K562 (cell line): ENCODE measurements around the gene EFHD2. TPM values are rescaled to one million over a fixed set of nuclear protein-coding genes. Genes with fewer than 3 reads are reported as not detected.

Experiments used
- ATAC-seq: fragments of 200-7000 bp; cut with Tn5 transposase; 3 replicates; pipeline ENCODE4 v1.9.1; 2020; ENCODE audit warnings: moderate library complexity
- BruUV-seq: library from RNA; stranded (reverse); fragments of 400-500 nt; replicated peaks from 2 replicates; lab custom pipeline; 2021; lab: Mats Ljungman, UMichigan
- CTCF ChIA-PET: fragments of 300-600 bp; formaldehyde crosslinking; extraction: SDS; loops from one replicate; lab custom pipeline; 2021; ENCODE audit warnings: low intra/inter-chr PET ratio; lab: Yijun Ruan, JAX
- POLR2A ChIA-PET: fragments of 300-600, 350-650 bp; sonication (Branson Sonifier 250); formaldehyde crosslinking; extraction: SDS; loops from one replicate; lab custom pipeline; 2021; ENCODE audit warnings: antibody characterized with exemption, inconsistent platforms; lab: Yijun Ruan, JAX
- DNase-seq, 4 experiments: peaks; one replicate each; pipeline versions ENCODE4 v3.0.0 to v3.0.0-alpha.2; 2011 to 2018; ENCODE audit warnings: low spot score in 3 of 4, mixed read lengths in 3 of 4; ENCODE audit errors: extremely low read depth in 1 of 4
- FAIRE-seq: peaks from 2 replicates; lab custom pipeline; 2011; peaks lifted over from hg19 to GRCh38; lab: Jason Lieb, UNC
- H2AFZ ChIP-seq: 2 replicates; pipeline ENCODE4 v1.6.0; 2011; ENCODE audit warnings: low read depth, low read length, control low read depth, inconsistent platforms
- H3K27ac ChIP-seq: fragments of 200-600 bp; 3 replicates; pipeline ENCODE4 v1.8.0; 2011; ENCODE audit warnings: low read depth, mild to moderate bottlenecking, control low read depth, inconsistent platforms, low read length, moderate library complexity, mixed read lengths; ENCODE audit errors: extremely low read depth
- H3K27me3 ChIP-seq, 2 experiments: fragments of 300-600 bp in 1 of 2; 2 replicates in 1 of 2; 3 replicates in 1 of 2; pipeline versions ENCODE4 v1.6.0 to v1.8.0; 2011; ENCODE audit warnings: inconsistent platforms in 2 of 2, low read length in 2 of 2, mild to moderate bottlenecking in 1 of 2, mixed read lengths in 1 of 2, moderate library complexity in 1 of 2; ENCODE audit not compliant: control insufficient read depth in 2 of 2, insufficient read depth in 2 of 2
- H3K36me3 ChIP-seq: fragments of 300-600 bp; 3 replicates; pipeline ENCODE4 v1.8.0; 2011; ENCODE audit warnings: mild to moderate bottlenecking, low read length, inconsistent platforms; ENCODE audit not compliant: control insufficient read depth, insufficient read depth
- H3K4me1 ChIP-seq, 2 experiments: fragments of 200-600 bp in 1 of 2; replicated peaks in 1 of 2; 2 replicates in 1 of 2; 3 replicates in 1 of 2; pipeline versions ENCODE4 v1.5.1 to v1.8.0; 2011; ENCODE audit warnings: inconsistent platforms in 2 of 2, low read length in 2 of 2, mild to moderate bottlenecking in 1 of 2, mixed read lengths in 1 of 2, moderate library complexity in 1 of 2; ENCODE audit not compliant: control insufficient read depth in 2 of 2, insufficient read depth in 2 of 2
- H3K4me2 ChIP-seq: 2 replicates; pipeline ENCODE4 v1.6.1; 2011; ENCODE audit warnings: low read length, control low read depth, inconsistent platforms, mixed read lengths; ENCODE audit not compliant: insufficient read depth
- H3K4me3 ChIP-seq: fragments of 200-600 bp; sonication (generic), shearing (Covaris generic); 2 replicates; pipeline ENCODE4 v1.5.1; 2016; ENCODE audit warnings: control low read depth, inconsistent platforms
- H3K79me2 ChIP-seq: fragments of 200-600 bp; 3 replicates; pipeline ENCODE4 v1.8.0; 2011; ENCODE audit warnings: low read length, inconsistent platforms; ENCODE audit not compliant: control insufficient read depth, insufficient read depth
- H3K9ac ChIP-seq, 2 experiments: 2 replicates each; pipeline versions ENCODE4 v1.6.0 to v1.6.1; 2011; ENCODE audit warnings: low read depth in 2 of 2, low read length in 2 of 2, control low read depth in 1 of 2, inconsistent platforms in 1 of 2, mild to moderate bottlenecking in 1 of 2, mixed read lengths in 1 of 2; ENCODE audit not compliant: insufficient read depth in 1 of 2
- H3K9me1 ChIP-seq: one replicate; pipeline ENCODE4 v1.6.0; 2011; ENCODE audit warnings: inconsistent platforms, mild to moderate bottlenecking, low read length, moderate library complexity; ENCODE audit not compliant: control insufficient read depth, insufficient read depth
- H3K9me3 ChIP-seq: replicated peaks from 2 replicates; pipeline ENCODE4 v1.5.1; 2011; ENCODE audit warnings: low read depth, low read length, inconsistent platforms; ENCODE audit not compliant: control insufficient read depth, insufficient read depth
- H4K20me1 ChIP-seq: replicated peaks from 2 replicates; pipeline ENCODE4 v1.6.1; 2011; ENCODE audit warnings: low read length, inconsistent platforms, mixed read lengths; ENCODE audit not compliant: control insufficient read depth, insufficient read depth
- CBX5 ChIP-seq: IDR thresholded peaks from 2 replicates; pipeline ENCODE4 v1.6.1; 2014; ENCODE audit warnings: low read depth, borderline replicate concordance
- CC2D1A ChIP-seq: fragments of 450-650 bp; IDR thresholded peaks from 2 replicates; pipeline ENCODE4 v1.6.1; 2017; ENCODE audit warnings: mild to moderate bottlenecking
- EGR1 ChIP-seq: fragments of 450-650 bp; conservative IDR thresholded peaks from 2 replicates; pipeline ENCODE4 v1.6.1; 2017; ENCODE audit warnings: mild to moderate bottlenecking
- FOXJ3 ChIP-seq: sonication (generic); formaldehyde crosslinking; IDR thresholded peaks from 2 replicates; pipeline ENCODE4 v1.4.0; 2020; ENCODE audit warnings: mild to moderate bottlenecking, missing genetic modification reagents
- KLF1 ChIP-seq: fragments of 450-650 bp; IDR thresholded peaks from 2 replicates; pipeline ENCODE4 v1.6.1; 2016; ENCODE audit warnings: missing genetic modification characterization, missing compliant biosample characterization
- MAFG ChIP-seq: fragments of 450-650 bp; conservative IDR thresholded peaks from 2 replicates; pipeline ENCODE4 v1.6.1; 2016; ENCODE audit warnings: missing genetic modification characterization, missing compliant biosample characterization
- NFATC3 ChIP-seq: fragments of 450-650 bp; IDR thresholded peaks from 2 replicates; pipeline ENCODE4 v1.6.1; 2017; ENCODE audit warnings: mild to moderate bottlenecking
- SIN3B ChIP-seq: fragments of 450-650 bp; IDR thresholded peaks from 2 replicates; pipeline ENCODE4 v1.6.1; 2017; ENCODE audit warnings: low read depth, mild to moderate bottlenecking, moderate library complexity
- ZNF79 ChIP-seq: fragments of 250-450 bp; sonication (Bioruptor Pico); IDR thresholded peaks from 2 replicates; pipeline ENCODE4 v1.4.0; 2020; ENCODE audit warnings: low read depth, mild to moderate bottlenecking, moderate library complexity
- ZNF830 ChIP-seq: fragments of 250-450 bp; sonication (Bioruptor Pico); IDR thresholded peaks from 2 replicates; pipeline ENCODE4 v1.5.0; 2021; ENCODE audit warnings: mild to moderate bottlenecking
- WGBS: fragments of 100-300 bp; shearing (Covaris generic); methylation state at CpG from one replicate; pipeline ENCODE4 v1.1.6; 2016; ENCODE audit warnings: low coverage, mixed read lengths; ENCODE audit not compliant: insufficient coverage; ENCODE audit errors: missing lambda C conversion rate; 5-methylcytosine and 5-hydroxymethylcytosine counted together
- in situ Hi-C: fragments of 300-500 bp; cut with MboI; formaldehyde crosslinking; loops from 4 replicates; pipeline ENCODE4 v1.15.0; 2018; ENCODE audit warnings: inconsistent platforms, mixed read lengths
- intact Hi-C: fragments of 100-400 bp; cut with micrococcal nuclease; formaldehyde crosslinking; loops from 2 replicates; pipeline ENCODE4 v1.14.2; 2022
- polyA plus RNA-seq, 8 experiments: library from polyadenylated mRNA; depleted of rRNA in 4 of 8; stranded (reverse) in 5 of 8; unstranded in 3 of 8; fragments of >200 nt; fragmentation: Nextera tagmentation in 2 of 8; fragmentation: Illumina TruSeq in 1 of 8; extraction: Ambion mirVana in 2 of 8; extraction: Trizol in 1 of 8; gene quantifications; 2 replicates each; pipeline versions ENCODE4 v1.2.1 to v1.2.3, GENCODE V29; 2011 to 2014; ENCODE audit warnings: inconsistent platforms in 1 of 8, missing spikeins in 1 of 8
- total RNA-seq, 7 experiments: library from RNA; depleted of rRNA in 6 of 7; stranded (reverse); fragments of >200 nt in 6 of 7; fragmentation: Illumina TruSeq in 2 of 7; extraction: Trizol in 2 of 7; gene quantifications; 2 replicates each; pipeline versions ENCODE4 v1.2.1 to v1.2.3, GENCODE V29; 2011 to 2021; ENCODE audit warnings: low replicate concordance in 1 of 7
- TF ChIP-seq, protein P1 (sequence below): fragments of 250-450 bp; sonication (Bioruptor Pico); IDR thresholded peaks from 2 replicates; pipeline ENCODE4 v1.8.0; 2021; ENCODE audit warnings: moderate library complexity, mild to moderate bottlenecking, inconsistent platforms
- TF ChIP-seq, protein P2 (sequence below): sonication (generic); formaldehyde crosslinking; IDR thresholded peaks from 2 replicates; pipeline ENCODE4 v1.8.0; 2022; ENCODE audit warnings: missing genetic modification reagents, mild to moderate bottlenecking, moderate library complexity, borderline replicate concordance
- TF ChIP-seq, protein P3 (sequence below): fragments of 450-650 bp; IDR thresholded peaks from 2 replicates; pipeline ENCODE4 v1.7.0; 2016; ENCODE audit warnings: borderline replicate concordance

The EFHD2 gene
- total and polyA plus RNA-seq, 9 of the 15 experiments (the other 6 are each of a cell fraction or from before 2014, with no cell fraction given), result 1.7 to 73.5 (median 25.2) TPM

DNA sequence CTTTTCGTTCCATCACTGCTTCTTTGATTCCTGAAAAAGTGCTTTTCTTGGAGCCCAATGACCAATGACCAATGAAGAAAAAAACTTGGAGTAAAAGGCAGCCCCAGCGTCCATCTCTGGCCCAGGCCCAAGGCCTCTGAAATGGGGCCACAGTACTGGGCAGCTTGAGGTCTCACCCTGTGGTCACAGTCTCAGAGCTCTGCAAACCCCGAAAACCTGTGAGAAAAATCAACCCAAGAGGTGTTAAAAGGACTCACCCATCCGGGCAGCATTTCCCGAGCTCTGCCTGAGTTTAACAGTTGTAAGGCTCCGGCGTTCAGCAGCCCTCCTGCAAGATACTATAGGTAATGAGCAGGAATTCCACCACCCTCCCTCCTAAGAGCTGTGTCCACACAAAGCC lies 2.1 kb upstream of the EFHD2 start:
- no peak overlapping the region for H3K27ac ChIP-seq
- CTCF ChIA-PET, result interaction anchor here (0.6 kb wide), 1 partner anchor 116 kb away, joined by 3 read pairs; the partner anchor contains the start of gene CASP9
- peaks cover 21 to 33% of the 10 kb centered on the region in 2 experiments; a peak in 4 of 5 replicates for H3K4me1 ChIP-seq
- H3K27me3 ChIP-seq, result peaks cover 3 to 14% of the 10 kb centered on the region in 2 experiments; a peak in 4 of 5 replicates
- 16% methylated on average over 7 of the region's 7 CpGs for WGBS
- H3K79me2 ChIP-seq, result peaks cover 25% of the 10 kb centered on the region
- H3K9ac ChIP-seq, result no peak overlapping the region
- DNase-seq (no peak), ATAC-seq (no peak), FAIRE-seq (no peak)
- in situ Hi-C loops, result no loop called here
- POLR2A ChIA-PET, result no interaction called here
- intact Hi-C loops, result no loop called here
- no peaks in the 10 kb centered on the region for H3K9me3 ChIP-seq
- TF ChIP-seq SIN3B (no peak), ZNF79 (no peak), CBX5 (no peak)
- H3K4me3 ChIP-seq, result no peak overlapping the region
- H3K36me3 ChIP-seq, result peaks cover 1% of the 10 kb centered on the region; the same call in 1 of the 3 replicates
- H3K9me1 ChIP-seq, result no peaks in the 10 kb centered on the region
- no peak overlapping the region for H3K4me2 ChIP-seq
- H4K20me1 ChIP-seq, result peaks cover 9% of the 10 kb centered on the region
- no peak overlapping the region for H2AFZ ChIP-seq
- no TSS peak for BruUV-seq

DNA sequence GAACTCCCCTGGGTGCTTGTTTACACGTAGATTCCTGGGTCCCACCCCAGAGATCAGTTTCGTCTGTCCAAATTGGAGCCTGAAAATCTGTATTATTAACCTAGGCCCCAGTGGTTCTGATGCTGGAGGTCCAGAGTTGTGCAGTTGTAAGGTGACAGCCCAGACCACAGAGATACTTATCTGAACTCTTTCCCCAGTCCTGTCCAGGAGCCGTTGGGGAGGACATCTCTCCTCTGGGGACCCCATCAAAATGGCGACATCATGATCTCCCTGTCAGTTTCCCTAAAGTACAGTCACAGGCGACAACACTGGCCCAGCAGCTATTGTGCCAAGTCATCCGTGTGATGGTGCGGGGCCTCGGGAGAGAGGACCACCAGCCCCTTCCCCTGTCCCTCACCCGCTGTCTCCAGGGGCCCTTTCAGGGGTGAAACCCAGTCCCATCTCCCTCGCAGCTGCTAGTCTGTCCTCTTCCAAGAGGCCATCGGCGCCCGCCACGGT lies 749 bp upstream of the EFHD2 start:
- H3K9ac ChIP-seq, result peak overlapping the region; percentile 64 to 95; a peak in 3 of 4 replicates
- H3K27ac ChIP-seq, result no peak overlapping the region
- H3K9me1 ChIP-seq, result no peaks in the 10 kb centered on the region
- DNase-seq (no peak), FAIRE-seq (peak; percentile 54), ATAC-seq (no peak; the same call in 2 of the 3 replicates)
- ChIA-PET POLR2A (interaction anchor here (1.3 kb wide), 1 partner anchor 11 kb away, joined by 5 read pairs; no protein-coding TSS in a partner anchor), CTCF (no interaction called here)
- peak overlapping the region; percentile 84 for H2AFZ ChIP-seq
- H3K79me2 ChIP-seq, result peaks cover 29% of the 10 kb centered on the region
- in situ Hi-C loops (no loop called here), intact Hi-C loops (no loop called here)
- no peaks in the 10 kb centered on the region for H3K9me3 ChIP-seq
- peak overlapping the region; percentile 87 for H3K4me3 ChIP-seq
- peaks cover 13% of the 10 kb centered on the region; the same call in 1 of the 3 replicates for H3K36me3 ChIP-seq
- H4K20me1 ChIP-seq, result peaks cover 9% of the 10 kb centered on the region
- H3K27me3 ChIP-seq, result peaks cover 3 to 14% of the 10 kb centered on the region in 2 experiments; a peak in 4 of 5 replicates
- no TSS peak for BruUV-seq
- 11% methylated on average over 14 of the region's 14 CpGs for WGBS
- peak overlapping the region; percentile 82 for H3K4me2 ChIP-seq
- H3K4me1 ChIP-seq, result peaks cover 21 to 44% of the 10 kb centered on the region in 2 experiments; a peak in 4 of 5 replicates
- TF ChIP-seq NFATC3 (no peak), EGR1 (no peak), KLF1 (no peak), MAFG (tag) (peak; percentile 52; the same call in 1 of the 2 replicates), FOXJ3 (CRISPR knock-in tag) (no peak), CC2D1A (no peak), ZNF830 (CRISPR knock-in tag) (no peak)
- TF ChIP-seq, protein P1, sequence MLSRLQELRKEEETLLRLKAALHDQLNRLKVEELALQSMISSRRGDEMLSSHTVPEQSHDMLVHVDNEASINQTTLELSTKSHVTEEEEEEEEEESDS, result no peak
- TF ChIP-seq, protein P2, sequence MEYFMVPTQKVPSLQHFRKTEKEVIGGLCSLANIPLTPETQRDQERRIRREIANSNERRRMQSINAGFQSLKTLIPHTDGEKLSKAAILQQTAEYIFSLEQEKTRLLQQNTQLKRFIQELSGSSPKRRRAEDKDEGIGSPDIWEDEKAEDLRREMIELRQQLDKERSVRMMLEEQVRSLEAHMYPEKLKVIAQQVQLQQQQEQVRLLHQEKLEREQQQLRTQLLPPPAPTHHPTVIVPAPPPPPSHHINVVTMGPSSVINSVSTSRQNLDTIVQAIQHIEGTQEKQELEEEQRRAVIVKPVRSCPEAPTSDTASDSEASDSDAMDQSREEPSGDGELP, result 0 out of 2 replicates have a peak, but pooled peaks have one; percentile 0
- TF ChIP-seq, protein P3, sequence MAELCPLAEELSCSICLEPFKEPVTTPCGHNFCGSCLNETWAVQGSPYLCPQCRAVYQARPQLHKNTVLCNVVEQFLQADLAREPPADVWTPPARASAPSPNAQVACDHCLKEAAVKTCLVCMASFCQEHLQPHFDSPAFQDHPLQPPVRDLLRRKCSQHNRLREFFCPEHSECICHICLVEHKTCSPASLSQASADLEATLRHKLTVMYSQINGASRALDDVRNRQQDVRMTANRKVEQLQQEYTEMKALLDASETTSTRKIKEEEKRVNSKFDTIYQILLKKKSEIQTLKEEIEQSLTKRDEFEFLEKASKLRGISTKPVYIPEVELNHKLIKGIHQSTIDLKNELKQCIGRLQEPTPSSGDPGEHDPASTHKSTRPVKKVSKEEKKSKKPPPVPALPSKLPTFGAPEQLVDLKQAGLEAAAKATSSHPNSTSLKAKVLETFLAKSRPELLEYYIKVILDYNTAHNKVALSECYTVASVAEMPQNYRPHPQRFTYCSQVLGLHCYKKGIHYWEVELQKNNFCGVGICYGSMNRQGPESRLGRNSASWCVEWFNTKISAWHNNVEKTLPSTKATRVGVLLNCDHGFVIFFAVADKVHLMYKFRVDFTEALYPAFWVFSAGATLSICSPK, result no peak
